Retina (tissue), 1 donor: ENCODE measurements around the gene HDAC8.
"Not testable (repeated sequence)": the region's sequence is repeated elsewhere in the genome, so short reads cannot be mapped to it uniquely, and the experiment has no call there.

ENCODE experiments used
- DNase-seq: peaks from one replicate; pipeline ENCODE4 v3.0.0-alpha.2; 2016

The HDAC8 gene

DNA sequence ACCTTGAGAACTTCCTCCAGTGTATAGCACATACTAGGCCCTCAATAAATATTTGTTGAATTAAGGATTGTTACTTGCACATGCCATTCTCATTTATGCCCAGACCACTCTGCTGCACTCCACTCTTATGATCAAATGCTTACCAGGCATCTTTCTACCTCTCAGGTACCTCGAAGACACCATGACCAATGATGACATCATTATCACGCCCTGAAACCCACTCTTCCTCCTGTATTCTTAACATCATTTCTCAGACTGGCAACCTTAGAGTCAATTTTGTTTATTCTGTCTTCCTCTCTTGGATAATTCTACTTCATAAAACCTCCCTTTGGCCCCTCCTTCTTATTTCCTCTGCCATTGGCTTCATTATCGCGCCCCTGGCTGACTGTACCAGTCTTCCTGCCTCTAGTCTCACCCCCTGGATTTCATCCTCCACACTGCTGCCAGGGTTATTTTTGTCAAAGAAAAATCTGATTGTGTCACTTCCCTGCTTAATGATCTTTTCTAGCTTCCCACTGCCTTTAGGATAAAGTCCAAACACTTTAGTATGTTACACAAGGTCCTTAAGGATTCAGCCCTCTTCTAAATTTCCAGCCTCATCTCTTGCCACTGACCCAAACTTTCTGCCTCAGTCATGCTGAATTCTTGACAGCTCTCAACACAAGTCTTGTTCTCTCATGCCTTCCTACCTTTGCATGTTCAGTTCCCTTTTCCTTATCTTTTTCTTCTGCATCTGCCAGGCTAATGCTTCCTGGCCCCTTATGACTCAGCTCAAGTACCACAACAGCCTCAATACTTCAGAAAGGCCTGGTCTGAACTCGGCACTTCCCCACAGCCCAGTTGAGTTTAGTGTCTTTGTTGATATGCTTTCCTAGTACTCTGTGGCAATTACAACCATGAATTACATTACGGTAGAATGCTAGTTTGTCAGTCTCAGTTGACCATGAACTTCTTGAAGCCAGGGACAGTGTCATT lies 45.8 kb downstream of the HDAC8 start:
- no peak for DNase-seq

DNA sequence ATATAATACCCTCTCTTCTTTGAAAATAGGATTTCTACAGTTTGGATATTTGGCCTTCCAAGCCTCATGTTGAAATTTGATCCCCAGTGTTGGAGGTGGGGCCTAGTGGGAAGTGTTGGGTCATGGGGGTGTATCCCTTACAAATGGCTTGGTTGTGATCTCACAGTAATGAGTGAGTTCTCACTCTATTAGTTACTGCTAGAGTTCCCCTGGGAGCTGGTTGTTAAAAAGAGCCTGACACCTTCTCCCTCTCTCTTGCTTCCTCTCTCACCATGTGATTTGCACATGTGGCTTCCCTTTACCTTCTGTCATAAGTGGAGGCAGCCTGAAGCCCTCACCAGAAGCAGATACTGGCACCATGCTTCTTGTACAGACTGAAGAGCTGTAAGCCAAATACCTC lies 73.9 kb downstream of the HDAC8 start:
- no peak for DNase-seq

DNA sequence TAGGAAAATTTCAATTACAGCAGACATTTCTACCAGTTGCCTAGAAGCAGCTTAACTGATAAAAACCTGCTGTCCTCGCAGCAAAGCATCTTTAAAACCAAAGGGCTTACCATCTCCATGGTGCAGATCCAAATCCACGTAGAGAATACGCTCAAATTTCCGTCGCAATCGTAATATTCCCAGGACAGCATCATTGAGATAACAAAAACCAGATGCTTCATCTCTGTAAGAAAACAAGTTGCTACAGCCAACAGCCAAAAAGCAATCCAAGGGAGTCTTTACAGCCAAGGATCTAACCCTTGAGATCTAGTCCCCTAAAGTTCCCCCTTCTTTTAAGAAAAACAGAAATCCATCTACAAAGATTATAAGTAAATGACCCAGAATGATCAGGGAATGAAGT lies 77.6 kb downstream of the HDAC8 start:
- DNase-seq = no peak

DNA sequence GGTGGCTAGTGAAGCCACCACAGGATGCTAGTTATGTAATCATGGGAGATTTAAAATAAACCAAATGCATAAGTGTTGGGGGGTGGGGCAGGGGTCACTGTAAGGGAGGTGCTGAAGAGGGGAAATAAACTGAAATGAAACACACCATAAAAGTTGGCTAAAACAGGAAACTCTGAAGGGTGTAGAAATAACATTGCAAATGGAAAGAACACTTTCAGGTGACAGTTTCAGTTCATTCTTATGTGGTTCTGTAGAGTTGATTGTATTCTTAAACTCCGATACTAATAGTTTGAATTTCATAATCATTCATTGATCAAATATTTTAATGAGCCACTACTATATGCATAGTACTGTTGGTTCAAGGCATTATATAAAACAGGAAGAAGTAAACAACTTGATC lies 80.1 kb downstream of the HDAC8 start:
- no peak for DNase-seq

DNA sequence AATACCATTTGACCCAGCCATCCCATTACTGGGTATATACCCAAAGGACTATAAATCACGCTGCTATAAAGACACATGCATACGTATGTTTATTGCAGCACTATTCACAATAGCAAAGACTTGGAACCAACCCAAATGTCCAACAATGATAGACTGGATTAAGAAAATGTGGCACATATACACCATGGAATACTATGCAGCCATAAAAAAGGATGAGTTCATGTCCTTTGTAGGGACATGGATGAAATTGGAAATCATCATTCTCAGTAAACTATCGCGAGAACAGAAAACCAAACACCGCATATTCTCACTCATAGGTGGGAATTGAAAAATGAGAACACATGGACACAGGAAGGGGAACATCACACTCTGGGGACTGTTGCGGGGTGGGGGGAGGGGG lies 82.4 kb downstream of the HDAC8 start:
- not testable (repeated sequence) for DNase-seq

DNA sequence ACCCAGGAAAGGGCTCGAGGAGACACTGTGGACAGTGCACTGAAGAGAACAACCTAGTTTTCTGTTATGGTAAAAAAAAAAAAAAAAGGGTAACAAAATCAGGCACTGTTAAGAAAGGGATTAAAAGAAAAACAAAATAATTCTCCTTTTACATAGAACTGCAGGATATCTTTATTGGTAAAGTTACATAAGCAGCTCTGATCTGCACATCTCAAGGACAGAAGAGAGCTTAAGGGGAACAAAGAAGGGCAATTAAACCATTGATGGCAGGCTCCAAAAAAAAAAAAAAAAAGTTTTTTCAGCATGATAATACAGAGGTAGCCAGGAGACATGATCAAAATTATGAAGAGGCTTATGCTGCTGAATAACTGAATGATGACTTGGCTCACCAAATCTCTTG lies 85.0 kb downstream of the HDAC8 start:
- no peak for DNase-seq

DNA sequence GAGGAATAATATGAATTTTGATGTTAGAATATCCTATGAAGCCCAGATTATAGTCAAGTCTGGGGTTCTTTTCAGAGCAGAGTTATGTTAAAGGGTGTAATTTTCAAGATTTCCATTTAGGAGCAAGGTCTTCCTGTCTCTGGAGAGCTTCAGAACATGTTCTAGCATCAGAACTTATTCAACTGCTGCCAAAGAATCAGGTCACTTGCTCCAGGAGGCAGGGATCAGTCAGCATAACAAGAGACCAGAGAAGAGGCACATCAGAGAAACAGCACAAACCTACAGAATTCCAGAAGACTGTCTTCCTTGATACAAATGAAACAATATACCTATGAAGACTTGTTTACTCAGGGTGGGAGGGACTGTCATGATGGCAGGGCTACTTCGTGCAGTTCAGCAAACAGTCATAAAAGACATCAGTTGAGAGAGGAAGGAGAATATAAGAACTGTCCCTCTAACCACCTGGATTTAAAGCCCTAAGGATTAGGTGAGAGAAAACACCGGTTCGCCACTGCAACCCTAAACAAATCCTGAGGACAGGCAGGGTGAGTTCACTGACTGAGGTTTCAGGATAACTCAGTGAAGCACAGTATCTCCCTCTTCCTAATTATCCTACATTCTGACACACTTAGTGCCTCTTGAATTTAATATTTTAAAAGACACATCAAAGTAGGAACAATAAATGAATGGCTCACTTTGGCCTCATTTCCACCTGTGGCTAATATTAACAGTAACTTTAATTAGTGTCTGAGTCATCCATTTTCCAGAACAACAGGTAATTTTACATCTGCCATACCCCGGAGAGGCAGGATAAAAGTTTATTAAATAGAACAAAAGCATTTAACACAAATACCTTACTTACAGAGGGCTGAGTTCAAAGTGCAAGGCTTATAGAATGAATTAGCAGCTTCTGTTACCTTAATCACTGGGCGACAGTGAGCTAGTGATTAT lies 93.0 kb downstream of the HDAC8 start:
- no peak for DNase-seq

DNA sequence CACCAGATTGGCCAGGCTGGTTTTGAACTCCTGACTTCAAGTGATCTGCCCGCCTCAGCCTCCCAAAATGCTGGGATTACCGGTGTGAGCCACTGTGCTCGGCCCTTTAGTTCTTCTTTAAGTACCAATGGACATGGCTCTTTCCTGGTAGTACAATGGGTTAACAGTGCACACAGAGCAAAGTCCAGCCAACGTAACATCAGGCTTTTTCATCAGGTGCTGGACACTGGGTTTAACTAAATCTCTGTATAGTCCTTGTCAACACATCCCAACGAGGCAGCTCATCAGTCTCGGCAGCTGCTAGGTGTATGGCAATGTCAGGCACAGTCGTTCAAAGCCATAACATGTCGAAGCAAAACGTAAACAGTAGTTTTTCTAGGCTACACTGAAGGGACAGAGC lies 93.8 kb downstream of the HDAC8 start:
- no peak for DNase-seq

DNA sequence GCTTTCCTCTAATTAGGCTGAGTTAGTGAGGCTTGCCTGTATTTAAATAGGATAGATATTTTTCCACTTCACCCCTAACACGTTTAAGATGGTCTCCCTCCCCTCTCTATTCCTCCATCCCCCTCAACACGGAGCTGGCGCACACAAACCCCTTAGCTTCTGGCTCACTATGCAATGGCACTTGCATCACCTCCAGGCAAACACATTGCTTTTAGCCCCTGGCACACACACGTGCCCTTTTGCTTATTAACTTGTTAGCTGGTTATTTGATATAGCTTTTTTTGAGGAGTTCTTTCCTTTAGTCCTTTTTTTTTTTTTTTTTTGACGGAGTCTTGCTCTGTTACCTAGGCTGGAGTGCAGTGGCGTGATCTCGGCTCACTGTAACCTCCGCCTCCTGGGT lies 94.3 kb downstream of the HDAC8 start:
- no peak for DNase-seq

DNA sequence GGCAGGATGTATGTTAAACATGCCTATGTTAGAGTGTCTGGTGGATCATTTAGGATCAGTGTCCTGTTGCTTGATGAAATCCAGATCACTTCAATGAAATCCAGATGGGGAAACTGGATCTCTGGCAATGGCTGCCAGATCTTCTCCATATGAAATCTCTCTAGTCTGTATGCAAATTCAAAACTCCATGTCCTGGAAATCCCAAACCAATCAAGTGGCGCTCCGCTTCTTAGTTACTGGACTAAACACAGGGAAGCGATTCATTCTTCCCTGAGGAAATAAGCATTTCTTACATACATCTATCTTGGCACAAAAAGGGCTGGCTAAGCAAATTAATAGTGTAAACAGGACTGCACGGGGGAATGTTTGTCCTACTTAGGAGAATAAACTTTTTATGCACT lies 94.9 kb downstream of the HDAC8 start:
- no peak for DNase-seq

DNA sequence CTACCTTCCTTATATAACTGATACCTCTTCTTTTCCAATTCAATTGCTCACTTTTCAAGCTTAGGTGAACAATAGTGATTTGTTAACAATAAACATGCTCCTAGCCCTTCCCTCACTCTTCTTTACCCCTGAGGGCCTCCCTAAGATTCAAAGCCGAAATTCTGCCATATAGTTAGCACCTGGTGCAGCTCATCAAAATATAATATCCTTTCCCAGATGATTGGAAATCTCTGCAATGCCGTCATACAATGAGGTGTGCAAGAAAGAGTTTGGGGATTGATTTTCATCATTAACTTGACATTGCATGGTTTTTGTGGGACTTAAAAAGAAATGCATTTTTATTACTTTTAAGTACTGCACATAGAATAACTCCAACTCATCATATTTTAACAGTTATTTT lies 95.3 kb downstream of the HDAC8 start:
- DNase-seq = no peak

DNA sequence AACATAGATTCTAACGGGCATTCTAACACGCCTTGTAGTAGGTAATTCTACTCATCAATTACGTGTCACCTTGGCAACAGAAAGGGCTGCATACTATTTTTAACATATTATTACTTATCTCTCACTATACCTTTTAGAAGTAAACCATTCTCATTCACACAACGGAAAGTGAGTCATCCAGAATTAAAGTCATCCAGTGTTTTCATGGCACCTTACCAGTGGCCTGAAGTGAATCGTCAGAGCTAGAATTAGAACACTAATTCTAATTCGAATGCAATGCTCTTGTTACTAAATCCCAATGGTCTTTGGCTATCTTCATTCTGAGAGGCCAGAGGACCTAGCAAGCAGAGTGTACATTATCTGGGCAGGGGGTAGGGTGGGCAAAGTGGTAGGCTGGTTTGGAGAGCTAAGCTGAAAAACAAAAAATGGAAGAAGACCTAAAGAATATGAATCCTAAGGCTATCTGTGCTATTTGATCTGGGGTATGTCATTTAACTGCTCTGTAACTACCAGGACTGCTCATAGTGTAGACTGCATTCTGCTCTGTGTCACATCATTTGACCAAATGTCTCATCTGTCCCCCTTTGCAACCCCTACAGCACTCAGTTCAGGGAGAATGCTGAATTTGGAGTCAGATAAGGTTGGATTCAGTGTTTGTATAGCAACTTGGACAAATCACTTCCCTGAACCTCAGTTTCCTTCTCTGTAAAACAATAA lies 96.5 kb downstream of the HDAC8 start:
- DNase-seq = no peak

DNA sequence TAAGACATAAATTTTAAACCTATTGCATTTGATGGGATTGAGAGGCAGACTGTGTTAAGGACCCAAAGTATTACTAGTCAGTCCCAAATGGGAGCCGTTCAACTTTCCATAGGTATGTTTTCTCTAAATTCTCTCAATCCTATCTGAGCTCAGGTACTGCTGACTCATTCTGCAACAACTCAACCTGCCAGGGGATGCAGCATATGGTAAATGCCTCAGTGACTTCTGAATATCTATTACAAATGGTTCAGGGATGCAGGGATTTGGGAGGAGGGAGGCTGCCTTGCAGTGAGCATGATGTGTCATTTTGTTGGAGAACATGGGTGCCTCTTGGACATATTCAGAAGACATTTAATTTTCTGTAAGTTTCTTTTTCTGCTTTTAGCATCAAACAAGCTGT lies 97.3 kb downstream of the HDAC8 start:
- no peak for DNase-seq

DNA sequence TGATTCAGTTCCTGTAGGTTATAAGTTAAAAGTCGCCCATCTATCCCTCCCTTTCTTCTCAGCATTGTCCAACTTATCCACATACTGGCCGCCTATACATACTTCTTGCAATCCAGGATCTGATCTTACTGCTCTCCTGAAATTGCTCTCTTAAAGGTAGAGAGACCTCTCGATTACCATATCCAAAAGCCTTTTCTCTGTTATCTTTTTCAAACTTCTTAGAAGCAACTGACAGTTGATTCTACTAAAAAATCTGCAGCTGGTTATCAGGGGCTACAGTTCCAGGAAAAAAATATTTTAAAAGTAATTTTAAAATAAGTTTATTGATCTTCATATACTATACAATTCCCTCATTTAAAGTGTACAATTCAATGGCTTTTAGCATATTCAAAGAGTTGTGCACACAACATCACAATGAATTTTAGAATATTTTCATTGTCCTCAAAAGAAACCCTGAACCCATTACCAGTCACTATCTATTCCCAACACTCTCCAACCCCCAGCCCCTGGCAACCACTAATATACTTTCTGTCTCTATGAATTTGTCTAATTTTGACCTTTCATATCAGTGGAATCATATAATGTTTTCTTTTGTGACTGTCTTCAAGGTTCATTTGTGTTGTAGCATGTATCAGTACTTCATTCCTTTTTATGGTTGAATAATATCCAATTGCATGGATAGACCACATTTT lies 102.0 kb downstream of the HDAC8 start:
- DNase-seq = no peak

DNA sequence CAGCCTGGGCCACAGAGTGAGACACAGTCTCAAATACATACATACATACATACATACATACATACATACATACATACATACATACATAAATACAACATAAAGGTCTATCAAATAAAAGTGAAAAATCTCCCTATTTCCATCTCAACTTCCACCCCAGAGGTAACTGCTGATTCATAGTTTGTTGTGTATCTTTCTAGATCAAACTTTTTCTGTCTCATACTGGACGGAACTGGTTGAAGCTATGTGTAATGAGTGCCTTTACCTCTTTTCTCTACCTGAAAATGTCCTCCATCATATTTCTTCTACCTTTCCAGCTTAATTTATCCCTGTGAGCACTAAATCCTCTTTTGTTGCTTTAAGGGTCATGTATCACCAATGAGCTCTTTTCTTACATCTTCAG lies 102.5 kb downstream of the HDAC8 start:
- DNase-seq = no peak

DNA sequence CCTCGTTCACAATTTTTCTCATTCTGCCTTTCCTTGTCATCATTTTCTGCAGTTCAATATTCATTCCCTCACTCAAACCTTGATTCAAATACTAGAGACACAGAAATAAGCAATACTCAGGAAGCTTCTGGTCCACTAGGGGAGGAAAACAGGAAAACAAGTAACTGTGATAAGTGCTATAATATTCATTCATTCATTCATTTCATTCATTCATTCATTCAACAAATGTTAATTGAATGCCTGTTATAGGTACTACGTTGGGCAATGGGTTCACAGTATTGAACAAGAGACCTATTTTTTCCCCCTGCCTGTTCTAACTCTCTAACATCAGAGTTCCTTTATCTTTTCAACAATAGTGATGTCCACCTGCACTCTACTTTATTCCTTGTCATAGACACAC lies 104.0 kb downstream of the HDAC8 start:
- no peak for DNase-seq

DNA sequence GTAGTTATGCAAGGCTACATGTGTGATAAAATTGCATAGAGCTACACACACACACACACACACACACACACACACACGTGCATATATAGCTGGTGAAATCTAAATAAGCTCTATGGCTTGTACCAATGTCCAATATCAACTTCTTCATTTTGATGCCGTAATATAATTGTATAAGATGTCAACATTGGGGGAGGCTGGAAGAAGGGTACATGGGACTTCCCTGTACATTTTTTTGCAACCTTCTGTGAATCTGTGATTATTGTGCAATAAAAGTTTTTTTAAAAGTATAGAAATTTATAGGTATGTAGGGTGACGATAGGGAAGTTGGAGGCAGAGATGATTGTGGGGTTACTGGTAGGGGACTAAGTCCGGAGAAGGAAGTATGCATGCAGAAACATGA lies 105.5 kb downstream of the HDAC8 start:
- DNase-seq = no peak

DNA sequence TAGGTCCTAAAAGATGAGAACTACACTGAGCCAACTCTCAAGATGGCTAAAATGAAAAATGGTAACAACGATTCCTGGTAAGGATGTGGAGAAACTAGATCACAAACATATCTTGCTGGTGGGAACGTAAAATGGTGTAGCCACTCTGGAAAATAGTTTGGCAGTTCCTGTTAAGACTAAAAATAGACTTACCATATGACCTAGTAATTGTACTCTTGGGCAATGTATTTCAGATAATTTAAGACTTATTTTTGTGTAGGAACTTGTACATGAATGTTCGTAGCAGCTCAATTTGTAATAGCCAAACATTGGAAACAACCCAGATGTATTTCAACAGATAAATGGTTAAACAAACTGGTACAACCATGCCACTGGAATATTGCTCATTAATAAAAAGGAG lies 106.2 kb downstream of the HDAC8 start:
- no peak for DNase-seq

DNA sequence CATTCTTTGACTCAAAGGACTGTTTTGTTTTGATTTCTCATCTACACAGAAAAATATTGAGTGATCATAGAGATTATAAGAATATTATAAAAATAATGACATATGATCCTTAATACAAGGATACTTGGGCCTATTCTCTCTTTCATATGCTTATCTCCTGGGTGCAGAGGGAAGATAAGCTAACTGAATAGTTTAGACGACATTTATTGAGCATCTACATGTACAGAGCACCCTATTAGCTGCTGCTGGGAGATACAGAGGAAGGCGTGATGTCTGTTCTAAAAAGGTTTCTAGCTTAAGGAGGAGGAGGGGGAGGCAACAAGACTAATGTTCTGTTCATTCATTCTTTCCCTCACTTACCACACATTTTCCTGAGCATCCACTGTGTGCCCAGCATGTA lies 106.8 kb downstream of the HDAC8 start:
- no peak for DNase-seq

DNA sequence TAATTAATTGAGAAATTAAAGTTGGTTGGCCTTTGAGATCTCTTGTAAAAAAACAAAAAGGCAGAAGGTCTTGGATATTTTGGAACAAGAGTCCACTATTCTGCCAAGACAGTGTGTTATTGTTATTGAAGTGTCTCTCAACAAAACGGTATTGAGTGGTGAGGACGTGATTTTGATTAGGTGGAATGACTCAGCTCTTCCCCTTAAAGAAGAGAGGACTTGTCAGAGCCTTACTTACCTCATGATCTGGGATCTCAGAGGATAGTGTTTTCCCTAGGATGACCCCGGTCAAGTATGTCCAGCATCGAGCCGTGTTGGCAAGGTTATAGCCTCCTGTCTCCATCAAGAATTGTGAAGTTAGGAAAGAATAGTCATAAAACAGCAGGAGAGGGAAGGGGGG lies 110.9 kb downstream of the HDAC8 start:
- no peak for DNase-seq

DNA sequence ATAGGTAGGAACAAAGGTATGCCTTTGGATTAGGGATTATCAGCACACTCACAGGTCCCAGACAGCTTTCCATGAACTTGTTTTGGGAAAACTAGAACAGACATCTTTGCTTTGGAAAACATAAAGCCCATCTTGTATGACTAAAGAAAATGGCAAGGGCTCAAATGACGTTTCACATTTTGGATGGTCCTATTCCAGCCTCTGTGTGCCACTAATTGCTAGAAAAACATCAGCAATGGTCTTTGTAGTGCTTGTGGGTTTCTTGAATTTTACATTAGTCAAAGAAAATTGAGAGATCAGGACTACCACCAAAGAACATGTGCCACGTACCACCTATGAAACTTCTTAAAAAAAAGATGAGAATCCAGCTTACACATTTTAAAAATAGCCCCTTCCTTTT lies 111.4 kb downstream of the HDAC8 start:
- DNase-seq = no peak

DNA sequence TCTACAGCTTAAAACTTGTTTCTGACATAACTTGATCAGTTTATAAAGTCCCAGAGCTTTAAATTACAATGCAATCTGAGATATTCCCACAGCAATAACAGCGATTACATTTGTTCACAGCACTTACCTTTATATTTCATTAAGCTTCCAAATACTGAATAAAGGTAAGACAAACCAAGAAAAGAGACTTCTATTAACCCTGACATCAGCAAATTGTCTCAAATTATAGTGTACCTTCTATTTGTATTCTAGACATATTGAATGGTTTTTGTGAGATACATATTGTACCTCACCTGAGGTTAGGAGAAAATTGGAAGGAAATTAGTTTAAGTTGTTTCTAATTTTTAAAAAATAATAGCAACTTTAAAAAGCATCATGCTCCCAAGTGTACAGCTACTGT lies 111.9 kb downstream of the HDAC8 start:
- no peak for DNase-seq

DNA sequence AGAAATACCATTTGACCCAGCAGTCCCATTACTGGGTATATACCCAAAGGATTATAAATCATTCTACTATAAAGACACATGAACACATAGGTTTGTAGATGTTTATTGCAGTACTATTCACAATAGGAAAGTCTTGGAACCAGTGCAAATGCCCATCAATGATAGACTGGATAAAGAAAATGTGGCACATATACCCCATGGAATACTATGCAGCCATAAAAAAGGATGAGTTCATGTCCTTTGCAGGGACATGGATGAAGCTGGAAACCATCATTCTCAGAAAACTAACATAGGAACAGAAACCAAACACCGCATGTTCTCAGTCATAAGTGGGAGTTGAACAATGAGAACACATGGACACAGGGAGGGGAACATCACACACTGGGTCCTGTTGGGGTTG lies 123.6 kb downstream of the HDAC8 start:
- not testable (repeated sequence) for DNase-seq
